Choroid plexus epithelial cell (primary cell): ENCODE data around the gene PPP1R10.

Source experiments
- DNase-seq: peaks from one replicate; pipeline ENCODE4 v3.0.0-alpha.2; 2010; ENCODE audit warnings: low read depth
- H3K4me3 ChIP-seq: 2 replicates; pipeline ENCODE4 v1.5.1; 2011; ENCODE audit warnings: low read depth, mild to moderate bottlenecking, control low read depth, low read length, moderate library complexity
- CTCF ChIP-seq: conservative IDR thresholded peaks from 2 replicates; pipeline ENCODE4 v1.5.1; 2011; ENCODE audit warnings: low read depth, mild to moderate bottlenecking, control low read depth, inconsistent platforms, low read length, moderate library complexity

PPP1R10 gene

GRCh38 chr6:30643656-30644055 lies 26.6 kb upstream of the PPP1R10 start:
- H3K4me3 ChIP-seq, result no peak overlapping the region
- no peak for TF ChIP-seq CTCF
- DNase-seq, result no peak

GRCh38 chr6:30641048-30641447 lies 24.0 kb upstream of the PPP1R10 start:
- no peak overlapping the region for H3K4me3 ChIP-seq
- DNase-seq, result no peak
- TF ChIP-seq CTCF, result no peak

GRCh38 chr6:30640481-30640880 lies 23.4 kb upstream of the PPP1R10 start:
- TF ChIP-seq CTCF, result no peak
- H3K4me3 ChIP-seq, result no peak overlapping the region
- DNase-seq, result no peak

- no peak for TF ChIP-seq CTCF
- no peak for DNase-seq
- H3K4me3 ChIP-seq, result no peak overlapping the region
Measured at GRCh38 chr6:30635834-30636233, 18.8 kb upstream of the PPP1R10 start.

- DNase-seq, result peak; percentile 79
- H3K4me3 ChIP-seq, result peak within 1 kb of the TSS; percentile 83
- TF ChIP-seq CTCF, result peak; percentile 48
Measured at GRCh38 chr6:30626484-30627366, 9.7 kb upstream of the PPP1R10 start, which contains the start of gene ATAT1. Gene ATAT1 (plus strand): TSS chr6:30626874.

GRCh38 chr6:30625511-30625910 lies 8.5 kb upstream of the PPP1R10 start:
- no peak for DNase-seq
- no peak overlapping the region for H3K4me3 ChIP-seq
- TF ChIP-seq CTCF, result no peak

GRCh38 chr6:30619561-30619960 lies 2.5 kb upstream of the PPP1R10 start:
- no peak for TF ChIP-seq CTCF
- H3K4me3 ChIP-seq, result no peak overlapping the region
- DNase-seq, result no peak
